CD8-positive, alpha-beta memory T cell (primary cell): ENCODE data around the gene BTN3A1. TPM values are rescaled to one million over a fixed set of nuclear protein-coding genes. Genes with fewer than 3 reads are reported as not detected.
"Not testable (repeated sequence)": the region's sequence is repeated elsewhere in the genome, so short reads cannot be mapped to it uniquely, and the experiment has no call there.

Experiments used
- CTCF ChIA-PET: fragments of 350-600 bp; sonication (Branson Sonifier 250); formaldehyde crosslinking; loops from one replicate; lab custom pipeline; 2021; ENCODE audit warnings: antibody characterized with exemption; lab: Charles Lee
- POLR2A ChIA-PET: fragments of 350-600 bp; sonication (Branson Sonifier 250); formaldehyde crosslinking; loops from one replicate; lab custom pipeline; 2021; ENCODE audit warnings: antibody characterized with exemption; lab: Charles Lee
- DNase-seq, 5 donors: peaks; one replicate each; pipeline versions ENCODE4 v3.0.0 to v3.0.0-alpha.2; 2020 to 2022; ENCODE audit warnings: mixed read lengths in 1 of 5
- H3K27ac ChIP-seq: one replicate; pipeline ENCODE4 v1.7.0; 2013; ENCODE audit warnings: low read depth, mild to moderate bottlenecking, low read length, moderate library complexity
- H3K27me3 ChIP-seq: 2 replicates; pipeline ENCODE4 v1.7.0; 2013; ENCODE audit warnings: low read length, mild to moderate bottlenecking; ENCODE audit not compliant: insufficient read depth, poor library complexity, severe bottlenecking
- H3K36me3 ChIP-seq: 2 replicates; pipeline ENCODE4 v1.7.0; 2013; ENCODE audit warnings: mild to moderate bottlenecking, low read length, moderate library complexity; ENCODE audit not compliant: insufficient read depth
- H3K4me1 ChIP-seq: 2 replicates; pipeline ENCODE4 v1.7.0; 2013; ENCODE audit warnings: mild to moderate bottlenecking, low read length, moderate library complexity; ENCODE audit not compliant: insufficient read depth
- H3K4me3 ChIP-seq: 2 replicates; pipeline ENCODE4 v1.7.0; 2013; ENCODE audit warnings: mild to moderate bottlenecking, low read length
- H3K9me3 ChIP-seq: 2 replicates; pipeline ENCODE4 v1.7.0; 2013; ENCODE audit warnings: mild to moderate bottlenecking, low read length
- H3K27ac Mint-ChIP-seq, 8 donors: one replicate each; pipeline ENCODE4 v1.8.0; 2020 to 2021; ENCODE audit warnings: mixed read lengths in 8 of 8, mild to moderate bottlenecking in 6 of 8, inconsistent platforms in 3 of 8, moderate library complexity in 3 of 8
- H3K27me3 Mint-ChIP-seq, 2 donors: one replicate each; pipeline ENCODE4 v1.8.0; 2020 to 2021; ENCODE audit warnings: mixed read lengths in 2 of 2, mild to moderate bottlenecking in 1 of 2, moderate library complexity in 1 of 2
- H3K36me3 Mint-ChIP-seq, 3 donors: one replicate each; pipeline ENCODE4 v1.8.0; 2020 to 2021; ENCODE audit warnings: mixed read lengths in 3 of 3, inconsistent platforms in 1 of 3, mild to moderate bottlenecking in 1 of 3
- H3K4me1 Mint-ChIP-seq, 3 donors: one replicate each; pipeline ENCODE4 v1.8.0; 2020 to 2021; ENCODE audit warnings: mixed read lengths in 3 of 3, inconsistent platforms in 1 of 3, mild to moderate bottlenecking in 1 of 3
- H3K4me3 Mint-ChIP-seq, 7 donors: one replicate each; pipeline ENCODE4 v1.8.0; 2020 to 2021; ENCODE audit warnings: mixed read lengths in 7 of 7, mild to moderate bottlenecking in 6 of 7, moderate library complexity in 4 of 7, inconsistent platforms in 2 of 7
- H3K9me3 Mint-ChIP-seq, 5 donors: one replicate each; pipeline ENCODE4 v1.8.0; 2020 to 2022; ENCODE audit warnings: mixed read lengths in 5 of 5, mild to moderate bottlenecking in 3 of 5, moderate library complexity in 2 of 5, inconsistent platforms in 1 of 5
- polyA plus RNA-seq: library from polyadenylated mRNA; unstranded; fragments of 300-500 nt; fragmentation: Illumina TruSeq; gene quantifications from one replicate; pipeline ENCODE4 v1.2.3, GENCODE V29; 2021
- total RNA-seq, 2 experiments: library from RNA; stranded (reverse); gene quantifications; one replicate each; pipeline ENCODE4 v1.2.3, GENCODE V29; 2021

The BTN3A1 gene
- total and polyA plus RNA-seq, 3 experiments from 2014 or later = 30.8 to 85.0 (median 31.5) TPM

GRCh38 chr6:26416288-26416687 is 14.2 kb downstream of the BTN3A1 start:
- Histone ChIP-seq H3K27ac (no peak overlapping the region), H3K4me1 (peaks cover 8% of the 10 kb centered on the region), H3K4me3 (no peak overlapping the region), H3K27me3 (no peaks in the 10 kb centered on the region), H3K9me3 (no peaks in the 10 kb centered on the region), H3K36me3 (peaks cover 12% of the 10 kb centered on the region)
- Mint-ChIP-seq H3K36me3 (peaks cover 32 to 50% (median 34%) of the 10 kb centered on the region in 3 donors), H3K27me3 (no peaks in the 10 kb centered on the region), H3K9me3 (peaks cover 0 to 6% (median 4%) of the 10 kb centered on the region in 5 donors), H3K4me1 (peaks cover 6 to 26% (median 14%) of the 10 kb centered on the region in 3 donors), H3K4me3 (no peak overlapping the region), H3K27ac (peak overlapping the region in 3 of 8 donors; percentile 24 to 79 (median 58))
- DNase-seq = no peak
- POLR2A ChIA-PET = no interaction called here
- CTCF ChIA-PET = no interaction called here

GRCh38 chr6:26418077-26418476 is 16.0 kb downstream of the BTN3A1 start:
- H3K27me3 Mint-ChIP-seq, H3K9me3 ChIP-seq, H3K27me3 ChIP-seq, POLR2A ChIA-PET, H3K4me3 Mint-ChIP-seq, CTCF ChIA-PET, H3K27ac ChIP-seq, H3K9me3 Mint-ChIP-seq, H3K36me3 ChIP-seq, DNase-seq, H3K4me3 ChIP-seq: not testable (repeated sequence)
- peaks cover 10 to 28% (median 14%) of the 10 kb centered on the region in 3 donors for H3K4me1 Mint-ChIP-seq
- peak overlapping the region in 1 of 8 donors; percentile 48 for H3K27ac Mint-ChIP-seq
- H3K36me3 Mint-ChIP-seq = peaks cover 22 to 32% (median 26%) of the 10 kb centered on the region in 3 donors
- peaks cover 12% of the 10 kb centered on the region for H3K4me1 ChIP-seq

GRCh38 chr6:26418795-26419194 is 16.7 kb downstream of the BTN3A1 start:
- peak overlapping the region in 2 of 8 donors; percentile 74 to 75 for H3K27ac Mint-ChIP-seq
- H3K4me3 ChIP-seq, H3K9me3 Mint-ChIP-seq, DNase-seq, H3K9me3 ChIP-seq, H3K36me3 ChIP-seq, H3K27ac ChIP-seq, H3K4me3 Mint-ChIP-seq, POLR2A ChIA-PET, H3K27me3 ChIP-seq, H3K27me3 Mint-ChIP-seq, CTCF ChIA-PET: not testable (repeated sequence)
- H3K4me1 Mint-ChIP-seq = peaks cover 8 to 24% (median 21%) of the 10 kb centered on the region in 3 donors
- H3K36me3 Mint-ChIP-seq = peaks cover 20 to 25% (median 20%) of the 10 kb centered on the region in 3 donors
- H3K4me1 ChIP-seq = peaks cover 12% of the 10 kb centered on the region

- peak overlapping the region; percentile 81 for H3K4me3 ChIP-seq
- H3K4me3 Mint-ChIP-seq = no peak overlapping the region
- peak in 1 of 5 donors; percentile 18 for DNase-seq
- no peaks in the 10 kb centered on the region for H3K27me3 Mint-ChIP-seq
- H3K36me3 Mint-ChIP-seq = peaks cover 8 to 20% (median 12%) of the 10 kb centered on the region in 3 donors
- no peak overlapping the region for H3K27ac Mint-ChIP-seq
- H3K36me3 ChIP-seq = no peaks in the 10 kb centered on the region
- peaks cover 0 to 6% (median 4%) of the 10 kb centered on the region in 5 donors for H3K9me3 Mint-ChIP-seq
- peaks cover 12% of the 10 kb centered on the region for H3K4me1 ChIP-seq
- no peaks in the 10 kb centered on the region for H3K9me3 ChIP-seq
- peak overlapping the region; percentile 83 for H3K27ac ChIP-seq
- POLR2A ChIA-PET = no interaction called here
- CTCF ChIA-PET = interaction anchor here (0.9 kb wide), 1 partner anchor 58 kb away, joined by 3 read pairs; no protein-coding TSS in a partner anchor
- no peaks in the 10 kb centered on the region for H3K27me3 ChIP-seq
- peaks cover 14 to 32% (median 19%) of the 10 kb centered on the region in 3 donors for H3K4me1 Mint-ChIP-seq
These were observed 18.7 kb downstream of the BTN3A1 start for GRCh38 chr6:26420688-26421171.

GRCh38 chr6:26421259-26422144 is 19.4 kb downstream of the BTN3A1 start:
- Histone ChIP-seq H3K4me1 (peaks cover 12% of the 10 kb centered on the region), H3K4me3 (peak overlapping the region; percentile 81), H3K27ac (peak overlapping the region; percentile 83), H3K36me3 (no peaks in the 10 kb centered on the region), H3K27me3 (no peaks in the 10 kb centered on the region), H3K9me3 (no peaks in the 10 kb centered on the region)
- H3K4me1 Mint-ChIP-seq = peaks cover 12 to 32% (median 18%) of the 10 kb centered on the region in 3 donors
- no peak overlapping the region for H3K4me3 Mint-ChIP-seq
- DNase-seq = peak; percentile 28 to 71 (median 65)
- peaks cover 5 to 21% (median 7%) of the 10 kb centered on the region in 3 donors for H3K36me3 Mint-ChIP-seq
- ChIA-PET POLR2A (no interaction called here), CTCF (interaction anchor here (0.9 kb wide), 1 partner anchor 58 kb away, joined by 3 read pairs; no protein-coding TSS in a partner anchor)
- no peaks in the 10 kb centered on the region for H3K27me3 Mint-ChIP-seq
- H3K9me3 Mint-ChIP-seq = peaks cover 0 to 6% (median 4%) of the 10 kb centered on the region in 5 donors
- no peak overlapping the region for H3K27ac Mint-ChIP-seq

DNA sequence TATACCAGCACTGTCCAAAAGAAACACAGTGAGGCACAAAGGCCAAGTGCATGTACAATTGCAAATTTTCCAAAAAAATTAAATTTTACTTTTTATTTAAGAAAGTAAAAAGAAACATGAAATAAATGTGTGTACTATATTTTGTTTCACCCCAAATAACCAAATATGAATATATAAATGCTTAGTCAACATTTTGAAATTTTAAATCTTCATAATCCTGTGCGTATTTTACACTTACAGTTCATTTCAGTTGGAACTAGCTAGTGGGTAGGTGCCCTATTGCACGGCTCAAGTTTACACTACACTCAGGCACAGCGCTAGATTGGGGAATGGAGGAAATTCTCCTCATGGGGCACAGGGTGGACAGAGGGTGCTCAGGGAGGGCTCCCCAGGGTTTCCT is 20.3 kb downstream of the BTN3A1 start:
- Histone ChIP-seq H3K4me1 (peaks cover 12% of the 10 kb centered on the region), H3K9me3 (no peaks in the 10 kb centered on the region), H3K36me3 (no peaks in the 10 kb centered on the region), H3K4me3 (no peak overlapping the region), H3K27ac (no peak overlapping the region), H3K27me3 (no peaks in the 10 kb centered on the region)
- H3K27me3 Mint-ChIP-seq = no peaks in the 10 kb centered on the region
- POLR2A ChIA-PET = no interaction called here
- DNase-seq = no peak
- H3K9me3 Mint-ChIP-seq = peaks cover 0 to 4% (median 2%) of the 10 kb centered on the region in 5 donors
- CTCF ChIA-PET = no interaction called here
- H3K36me3 Mint-ChIP-seq = peaks cover 5 to 25% (median 7%) of the 10 kb centered on the region in 3 donors
- peak overlapping the region in 1 of 8 donors; percentile 43 for H3K27ac Mint-ChIP-seq
- peak overlapping the region in 6 of 7 donors; percentile 12 to 64 (median 38) for H3K4me3 Mint-ChIP-seq
- peaks cover 12 to 32% (median 18%) of the 10 kb centered on the region in 3 donors for H3K4me1 Mint-ChIP-seq

- POLR2A ChIA-PET = no interaction called here
- no peaks in the 10 kb centered on the region for H3K27me3 Mint-ChIP-seq
These were observed 24.8 kb downstream of the BTN3A1 start for GRCh38 chr6:26426691-26427450.

More at GRCh38 chr6:26426691-26427450, 24.8 kb downstream of the BTN3A1 start:
- Histone ChIP-seq H3K27ac (no peak overlapping the region), H3K9me3 (no peaks in the 10 kb centered on the region), H3K36me3 (no peaks in the 10 kb centered on the region), H3K4me3 (no peak overlapping the region), H3K4me1 (peaks cover 3% of the 10 kb centered on the region), H3K27me3 (no peaks in the 10 kb centered on the region)
- Mint-ChIP-seq H3K36me3 (peaks cover 17 to 30% (median 26%) of the 10 kb centered on the region in 3 donors), H3K27ac (no peak overlapping the region), H3K4me3 (no peak overlapping the region), H3K9me3 (no peaks in the 10 kb centered on the region), H3K4me1 (peaks cover 11 to 31% (median 18%) of the 10 kb centered on the region in 3 donors)
- CTCF ChIA-PET = no interaction called here
- no peak for DNase-seq
